Suprapubic skin (tissue), 4 donors: ENCODE results near the gene TRPC4. TPM values are rescaled to one million over a fixed set of nuclear protein-coding genes. Genes with fewer than 3 reads are reported as not detected.

Experiments used
- DNase-seq, 2 donors: peaks; one replicate each; pipeline ENCODE4 v3.0.0-alpha.2; 2019; ENCODE audit warnings: low spot score in 2 of 2
- H3K27ac ChIP-seq: fragments of 200-600 bp; sonication (generic); one replicate; pipeline ENCODE4 v1.5.1; 2019
- H3K27me3 ChIP-seq: fragments of 200-600 bp; sonication (generic); one replicate; pipeline ENCODE4 v1.5.1; 2019
- H3K36me3 ChIP-seq: fragments of 200-600 bp; sonication (generic); one replicate; pipeline ENCODE4 v1.5.1; 2019
- H3K4me1 ChIP-seq: fragments of 200-600 bp; sonication (generic); one replicate; pipeline ENCODE4 v1.5.1; 2019
- H3K4me3 ChIP-seq: fragments of 200-600 bp; sonication (generic); one replicate; pipeline ENCODE4 v1.5.1; 2019; ENCODE audit warnings: mild to moderate bottlenecking
- H3K9me3 ChIP-seq: fragments of 200-600 bp; sonication (generic); one replicate; pipeline ENCODE4 v1.5.1; 2019
- CTCF ChIP-seq, 2 donors: fragments of 200-600 bp in 1 of 2; fragments of 450-650 bp in 1 of 2; sonication (generic) in 1 of 2; IDR thresholded peaks; one replicate each; pipeline ENCODE4 v1.5.1; 2016 to 2019; ENCODE audit warnings: antibody characterized with exemption in 2 of 2, mild to moderate bottlenecking in 1 of 2, moderate library complexity in 1 of 2
- EP300 ChIP-seq: sonication (generic); formaldehyde crosslinking; IDR thresholded peaks from one replicate; pipeline ENCODE4 v1.6.1; 2017; ENCODE audit warnings: antibody characterized with exemption
- POLR2A ChIP-seq, 2 donors: fragments of 450-650 bp; IDR thresholded peaks; one replicate each; pipeline ENCODE4 v1.6.1; 2017; ENCODE audit warnings: antibody characterized with exemption in 2 of 2, mild to moderate bottlenecking in 2 of 2, moderate library complexity in 2 of 2
- POLR2AphosphoS5 ChIP-seq, 3 donors: sonication (generic); formaldehyde crosslinking; IDR thresholded peaks; one replicate each; pipeline ENCODE4 v1.6.1; 2017; ENCODE audit warnings: antibody characterized with exemption in 3 of 3
- WGBS: methylation state at CpG from one replicate; pipeline ENCODE4 v1.1.5; 2018; 5-methylcytosine and 5-hydroxymethylcytosine counted together
- total RNA-seq, 4 donors: library from RNA; depleted of rRNA; stranded (reverse); fragments of >200 nt; gene quantifications; one replicate each; pipeline ENCODE4 v1.1.0, GENCODE V29; 2016

TRPC4 gene
- total RNA-seq, result under 1 TPM in 1 of 4 donors, not detected in 3; 0.32 TPM

- Histone ChIP-seq H3K4me1 (peaks cover 17% of the 10 kb centered on the region), H3K27me3 (peaks cover 41% of the 10 kb centered on the region), H3K27ac (no peak within 1 kb of the TSS), H3K4me3 (peak within 1 kb of the TSS; percentile 42), H3K9me3 (no peaks in the 10 kb centered on the region), H3K36me3 (no peaks in the 10 kb centered on the region)
- 0% methylated on average over 23 of the region's 43 CpGs for WGBS
- TF ChIP-seq POLR2AphosphoS5 (IDR thresholded peaks at IDR 0.05), result no peak
- TF ChIP-seq CTCF (IDR thresholded peaks at IDR 0.05), result peak in 1 of 2 donors; percentile 37
- TF ChIP-seq POLR2A (IDR thresholded peaks at IDR 0.05), result no peak
- no peak for TF ChIP-seq EP300
- peak in 1 of 2 donors; percentile 55 for DNase-seq
These were observed at the start of gene TRPC4 for GRCh38 chr13:37869756-37870488. Gene TRPC4, minus strand, starts transcription at chr13:37869772. Its CDS starts 86,439 bp downstream, at chr13:37783333.

- H3K9me3 ChIP-seq, result peaks cover 11% of the 10 kb centered on the region
- no peak overlapping the region for H3K27ac ChIP-seq
- no peak for TF ChIP-seq CTCF (IDR thresholded peaks at IDR 0.05)
- TF ChIP-seq EP300, result no peak
- TF ChIP-seq POLR2AphosphoS5 (IDR thresholded peaks at IDR 0.05), result no peak
- no peak for TF ChIP-seq POLR2A (IDR thresholded peaks at IDR 0.05)
- no peak overlapping the region for H3K4me3 ChIP-seq
- H3K4me1 ChIP-seq, result no peaks in the 10 kb centered on the region
- no peak for DNase-seq
- WGBS, result 41% methylated on average over 4 of the region's 4 CpGs
- H3K27me3 ChIP-seq, result no peaks in the 10 kb centered on the region
- H3K36me3 ChIP-seq, result no peaks in the 10 kb centered on the region
These were observed 49.2 kb upstream of the TRPC4 start for GRCh38 chr13:37918751-37919150.

DNA sequence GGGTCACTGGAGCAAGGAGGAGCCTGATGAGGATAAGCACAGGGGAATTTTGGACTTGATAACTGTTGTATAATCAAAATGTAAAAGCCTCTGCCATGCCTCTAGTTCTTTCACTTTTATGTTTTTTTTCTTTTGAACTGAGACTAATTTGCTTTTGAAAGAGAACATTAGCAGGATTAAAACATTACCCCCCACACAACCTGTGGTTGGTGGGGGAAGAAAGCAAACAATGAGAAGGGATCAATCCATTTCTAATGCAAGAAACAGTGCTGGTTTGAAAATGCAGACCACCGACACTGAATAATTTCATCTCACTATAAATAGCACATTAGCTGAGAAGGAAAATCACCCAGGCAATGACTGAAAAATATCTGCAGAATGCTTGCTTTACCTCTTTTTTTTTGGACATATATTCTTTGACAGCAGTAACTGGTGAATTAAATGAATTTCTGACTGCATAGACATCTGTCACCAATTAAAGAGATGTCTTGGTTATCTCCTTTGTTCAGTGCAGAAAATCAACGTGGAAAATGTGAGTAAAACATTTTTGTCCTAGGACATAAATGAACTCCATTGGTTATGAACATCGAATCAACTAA is 48.6 kb upstream of the TRPC4 start:
- 41% methylated on average over 3 of the region's 3 CpGs for WGBS
- Histone ChIP-seq H3K4me3 (no peak overlapping the region), H3K9me3 (peaks cover 11% of the 10 kb centered on the region), H3K36me3 (no peaks in the 10 kb centered on the region), H3K27me3 (no peaks in the 10 kb centered on the region), H3K4me1 (no peaks in the 10 kb centered on the region), H3K27ac (no peak overlapping the region)
- DNase-seq, result no peak
- TF ChIP-seq POLR2AphosphoS5 (IDR thresholded peaks at IDR 0.05), result no peak
- TF ChIP-seq POLR2A (IDR thresholded peaks at IDR 0.05), result no peak
- no peak for TF ChIP-seq EP300
- TF ChIP-seq CTCF (IDR thresholded peaks at IDR 0.05), result no peak

DNA sequence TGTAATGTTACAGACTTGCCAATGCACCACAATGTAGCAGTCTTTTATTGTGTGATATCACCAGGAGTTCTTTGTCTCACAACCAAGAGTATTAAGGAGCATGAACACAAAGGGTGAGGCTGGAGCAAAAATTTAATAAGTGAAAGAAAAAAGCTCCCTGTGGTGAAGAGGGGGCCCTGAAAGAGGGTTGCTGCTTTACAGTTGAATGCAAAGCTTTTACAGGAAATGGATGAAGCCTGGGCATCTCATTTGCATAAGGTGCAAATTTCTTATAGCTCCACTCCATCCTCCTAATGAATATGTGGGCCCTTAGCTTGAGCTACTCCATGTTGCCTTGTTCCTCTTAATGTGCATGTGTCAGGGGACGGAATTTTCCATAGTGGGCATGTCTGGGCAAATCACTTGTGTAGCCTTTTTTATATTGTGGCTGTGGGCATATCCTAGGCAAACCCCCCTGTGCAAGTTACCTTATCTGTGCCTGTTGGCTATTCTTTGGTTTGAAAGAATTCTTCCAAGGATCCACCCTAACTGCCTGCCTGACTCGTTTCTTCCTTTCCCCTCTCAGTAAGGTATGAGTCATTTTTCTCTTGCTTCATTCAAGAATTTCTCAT is 45.3 kb upstream of the TRPC4 start:
- TF ChIP-seq POLR2AphosphoS5 (IDR thresholded peaks at IDR 0.05), result no peak
- no peak for TF ChIP-seq CTCF (IDR thresholded peaks at IDR 0.05)
- no peak for TF ChIP-seq POLR2A (IDR thresholded peaks at IDR 0.05)
- no peak for TF ChIP-seq EP300
- no peak overlapping the region for H3K4me3 ChIP-seq
- H3K27ac ChIP-seq, result no peak overlapping the region
- H3K4me1 ChIP-seq, result no peaks in the 10 kb centered on the region
- H3K27me3 ChIP-seq, result no peaks in the 10 kb centered on the region
- no peaks in the 10 kb centered on the region for H3K36me3 ChIP-seq
- 43% methylated on average over 2 of the region's 2 CpGs for WGBS
- DNase-seq, result no peak
- H3K9me3 ChIP-seq, result peaks cover 11% of the 10 kb centered on the region

DNA sequence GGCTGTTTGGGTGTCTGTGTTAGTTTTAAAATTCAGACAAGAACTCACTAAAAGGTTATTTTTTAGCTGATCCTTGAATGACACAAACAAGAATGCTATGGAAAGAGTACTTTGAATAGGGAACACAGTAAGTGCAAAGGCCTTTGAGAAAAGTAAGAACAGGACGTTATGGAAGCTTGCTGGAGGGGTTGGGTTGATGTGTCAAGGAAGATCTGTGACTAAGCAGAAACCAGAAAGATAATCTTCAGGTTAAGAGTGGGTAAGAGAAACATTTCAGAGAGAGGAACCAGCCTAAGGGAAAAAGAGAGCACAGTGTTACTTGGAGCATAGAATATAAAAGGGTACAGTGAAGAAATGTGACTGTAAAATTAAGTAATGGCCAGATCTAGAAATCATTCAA is 41.2 kb upstream of the TRPC4 start:
- no peak for TF ChIP-seq POLR2A (IDR thresholded peaks at IDR 0.05)
- TF ChIP-seq EP300, result no peak
- TF ChIP-seq POLR2AphosphoS5 (IDR thresholded peaks at IDR 0.05), result no peak
- TF ChIP-seq CTCF (IDR thresholded peaks at IDR 0.05), result no peak
- no peak overlapping the region for H3K27ac ChIP-seq
- DNase-seq, result no peak
- no peaks in the 10 kb centered on the region for H3K4me1 ChIP-seq
- H3K4me3 ChIP-seq, result no peak overlapping the region
- WGBS, result 21% methylated on average over 1 of the region's 1 CpG
- no peaks in the 10 kb centered on the region for H3K27me3 ChIP-seq
- H3K9me3 ChIP-seq, result peaks cover 11% of the 10 kb centered on the region
- no peaks in the 10 kb centered on the region for H3K36me3 ChIP-seq
